H1 (cell line): ENCODE data around the gene HK2. TPM values are rescaled to one million over a fixed set of nuclear protein-coding genes. Genes with fewer than 3 reads are reported as not detected.

Source experiments
- RBBP5 ChIP-seq: IDR thresholded peaks from 2 replicates; pipeline ENCODE4 v1.7.1; 2012; ENCODE audit warnings: low read depth, mild to moderate bottlenecking, inconsistent platforms, low read length, moderate library complexity, borderline replicate concordance
- polyA plus RNA-seq, 7 experiments: library from polyadenylated mRNA; depleted of rRNA in 3 of 7; stranded (reverse) in 5 of 7; unstranded in 2 of 7; fragments of >200 nt in 5 of 7; fragments of 200-250 nt in 2 of 7; gene quantifications; 1 replicate in 5 of 7; 2 replicates in 1 of 7; 4 replicates in 1 of 7; pipeline versions ENCODE4 v1.2.1 to v1.2.3, GENCODE V29; 2011 to 2013; ENCODE audit warnings: missing spikeins in 2 of 7, mixed read lengths in 2 of 7
- total RNA-seq: library from RNA; stranded (reverse); fragmentation: NEBNext Ultra II Directional; extraction: Animal tissue kit (Norgen Biotek cat#: 25700); gene quantifications from 2 replicates; pipeline ENCODE4 v1.2.1, GENCODE V29; 2021

Gene HK2
- total and polyA plus RNA-seq, 2 of the 8 experiments (the other 6 are each of a cell fraction or from before 2014, with no cell fraction given), result 22.1 to 61.9 TPM

- TF ChIP-seq RBBP5, result no peak
- TF ChIP-seq, all 59 proteins: peak for 0
These were observed 2.0 kb upstream of the HK2 start (continued) for GRCh38 chr2:74831693-74832530.
